Gastrocnemius medialis (tissue), 4 donors: Measurements from ENCODE around the gene IGLL1. TPM values are rescaled to one million over a fixed set of nuclear protein-coding genes. Genes with fewer than 3 reads are reported as not detected.

Source experiments
- ATAC-seq, 2 donors: fragments of 150-250 bp; one replicate each; pipeline ENCODE4 v1.9.1; 2016
- DNase-seq, 2 donors: peaks; one replicate each; pipeline ENCODE4 v3.0.0-alpha.2; 2019
- H3K27ac ChIP-seq, 4 donors: fragments of 200-600 bp; sonication (generic); 1 replicate in 1 of 4; 2 replicates in 3 of 4; pipeline ENCODE4 v1.5.1; 2016 to 2018; ENCODE audit warnings: mild to moderate bottlenecking in 2 of 4, moderate library complexity in 1 of 4
- H3K27me3 ChIP-seq, 3 donors: fragments of 200-600 bp; sonication (generic) in 2 of 3; 1 replicate in 1 of 3; 2 replicates in 2 of 3; pipeline versions ENCODE4 v1.5.1 to v1.6.0; 2016 to 2019; ENCODE audit warnings: mild to moderate bottlenecking in 1 of 3, moderate library complexity in 1 of 3
- H3K36me3 ChIP-seq, 2 donors: fragments of 200-600 bp; sonication (generic) in 1 of 2; one replicate each; pipeline ENCODE4 v1.5.1; 2017 to 2018
- H3K4me1 ChIP-seq, 2 donors: fragments of 200-600 bp; sonication (generic) in 1 of 2; one replicate each; pipeline ENCODE4 v1.5.1; 2016 to 2017; ENCODE audit warnings: mild to moderate bottlenecking in 2 of 2
- H3K4me3 ChIP-seq, 4 donors: fragments of 200-600 bp; sonication (generic) in 3 of 4; 1 replicate in 1 of 4; 2 replicates in 3 of 4; pipeline ENCODE4 v1.5.1; 2016 to 2019; ENCODE audit warnings: mild to moderate bottlenecking in 2 of 4
- H3K9me3 ChIP-seq, 3 donors: fragments of 200-600 bp; sonication (generic) in 2 of 3; 1 replicate in 1 of 3; 2 replicates in 2 of 3; pipeline ENCODE4 v1.5.1; 2016 to 2019
- CTCF ChIP-seq, 5 experiments: fragments of 450-650 bp in 3 of 5; fragments of 200-600 bp in 2 of 5; sonication (generic) in 2 of 5; IDR thresholded peaks in 4 of 5; conservative IDR thresholded peaks in 1 of 5; 1 replicate in 4 of 5; 2 replicates in 1 of 5; pipeline ENCODE4 v1.5.1; 2016 to 2019; ENCODE audit warnings: antibody characterized with exemption in 5 of 5, mild to moderate bottlenecking in 3 of 5, moderate library complexity in 3 of 5
- POLR2A ChIP-seq, 2 donors: fragments of 450-650 bp; IDR thresholded peaks; one replicate each; pipeline ENCODE4 v1.6.1; 2017; ENCODE audit warnings: antibody characterized with exemption in 2 of 2, mild to moderate bottlenecking in 2 of 2, moderate library complexity in 2 of 2
- in situ Hi-C, 4 donors: fragments of 200-750 bp; cut with MboI; loops; one replicate each; pipeline versions ENCODE4 v1.15.0 to v1.8.0; 2017; ENCODE audit warnings: low sequenced_read_pairs in 4 of 4
- intact Hi-C: fragments of 100-400 bp; cut with DNase I; formaldehyde crosslinking; loops from one replicate; pipeline ENCODE4 v1.15.1; 2023; ENCODE audit warnings: low total_unique reads
- total RNA-seq, 4 donors: library from RNA; depleted of rRNA; stranded (reverse); fragments of >200 nt; gene quantifications; one replicate each; pipeline versions ENCODE4 v1.1.0 to v1.2.3, GENCODE V29; 2016

The IGLL1 gene
- total RNA-seq, 4 donors from 2014 or later, result not detected

GRCh38 chr22:23608583-23608982 lies 28.5 kb upstream of the IGLL1 start:
- no peak overlapping the region for H3K27ac ChIP-seq
- ATAC-seq (no peak), DNase-seq (no peak)
- no peaks in the 10 kb centered on the region for H3K36me3 ChIP-seq
- TF ChIP-seq POLR2A (IDR thresholded peaks at IDR 0.05), result no peak
- TF ChIP-seq CTCF (IDR thresholded peaks at IDR 0.05 in 4 of 5, conservative IDR thresholded peaks at IDR 0.05 in 1 of 5), result no peak
- intact Hi-C loops, result no loop called here
- in situ Hi-C loops, result no loop called here
- H3K27me3 ChIP-seq, result no peaks in the 10 kb centered on the region
- H3K4me1 ChIP-seq, result no peaks in the 10 kb centered on the region
- H3K9me3 ChIP-seq, result no peaks in the 10 kb centered on the region
- H3K4me3 ChIP-seq, result no peak overlapping the region

- no peak for TF ChIP-seq CTCF (IDR thresholded peaks at IDR 0.05 in 4 of 5, conservative IDR thresholded peaks at IDR 0.05 in 1 of 5)
- TF ChIP-seq POLR2A (IDR thresholded peaks at IDR 0.05), result no peak
- ATAC-seq, result no peak
- DNase-seq, result no peak
- Histone ChIP-seq H3K4me3 (no peak overlapping the region), H3K27ac (no peak overlapping the region), H3K4me1 (no peaks in the 10 kb centered on the region), H3K9me3 (no peaks in the 10 kb centered on the region), H3K27me3 (no peaks in the 10 kb centered on the region), H3K36me3 (no peaks in the 10 kb centered on the region)
- in situ Hi-C loops, result no loop called here
- intact Hi-C loops, result no loop called here
These were observed 26.4 kb upstream of the IGLL1 start for GRCh38 chr22:23606204-23607131.

GRCh38 chr22:23604939-23605712 lies 25.0 kb upstream of the IGLL1 start:
- in situ Hi-C loops, result no loop called here
- intact Hi-C loops, result no loop called here

DNA sequence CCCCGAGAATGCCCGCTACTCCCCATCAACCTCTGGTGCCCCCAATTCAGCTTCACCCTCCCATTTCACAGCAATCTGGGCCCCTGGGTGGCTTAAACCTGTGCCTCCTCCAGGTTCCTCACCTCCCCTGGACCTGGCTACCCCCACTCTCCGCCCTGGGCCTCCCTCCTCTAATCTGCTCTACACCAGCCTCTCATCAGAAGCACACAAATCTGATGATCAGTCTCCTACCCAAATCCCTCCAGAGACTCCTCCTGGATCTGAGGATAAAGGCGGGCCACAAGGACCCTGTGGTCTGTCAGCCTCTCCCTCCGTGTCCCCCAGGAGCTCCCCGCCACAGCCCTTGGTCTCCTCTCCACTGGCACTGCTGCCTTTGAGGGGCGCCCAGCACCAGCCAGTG lies 23.2 kb upstream of the IGLL1 start:
- TF ChIP-seq CTCF (IDR thresholded peaks at IDR 0.05 in 4 of 5, conservative IDR thresholded peaks at IDR 0.05 in 1 of 5) (no peak), POLR2A (IDR thresholded peaks at IDR 0.05) (no peak)
- intact Hi-C loops (no loop called here), in situ Hi-C loops (no loop called here)
- H3K36me3 ChIP-seq, result no peaks in the 10 kb centered on the region
- no peaks in the 10 kb centered on the region for H3K4me1 ChIP-seq
- no peak for DNase-seq
- no peaks in the 10 kb centered on the region for H3K27me3 ChIP-seq
- H3K9me3 ChIP-seq, result no peaks in the 10 kb centered on the region
- H3K27ac ChIP-seq, result no peak overlapping the region
- no peak for ATAC-seq
- no peak overlapping the region for H3K4me3 ChIP-seq

More at GRCh38 chr22:23604939-23605712, 25.0 kb upstream of the IGLL1 start:
- no peak for DNase-seq
- Histone ChIP-seq H3K4me3 (no peak overlapping the region), H3K36me3 (no peaks in the 10 kb centered on the region), H3K27ac (no peak overlapping the region), H3K4me1 (no peaks in the 10 kb centered on the region), H3K27me3 (no peaks in the 10 kb centered on the region), H3K9me3 (no peaks in the 10 kb centered on the region)
- no peak for ATAC-seq
- TF ChIP-seq CTCF (IDR thresholded peaks at IDR 0.05 in 4 of 5, conservative IDR thresholded peaks at IDR 0.05 in 1 of 5) (no peak), POLR2A (IDR thresholded peaks at IDR 0.05) (no peak)
